Right atrium auricular region (tissue), 2 donors: ENCODE results near the gene PLEKHG4. TPM values are rescaled to one million over a fixed set of nuclear protein-coding genes. Genes with fewer than 3 reads are reported as not detected.

Experiments used
- DNase-seq: peaks from one replicate; pipeline ENCODE4 v3.0.0-alpha.2; 2019; ENCODE audit warnings: low spot score
- H3K27ac ChIP-seq, 2 donors: fragments of 200-600 bp; sonication (generic); 1 replicate in 1 of 2; 2 replicates in 1 of 2; pipeline ENCODE4 v1.5.1; 2016 to 2019
- H3K27me3 ChIP-seq, 2 donors: fragments of 200-600 bp; sonication (generic); one replicate each; pipeline versions ENCODE4 v1.5.1 to v1.6.0; 2017 to 2019
- H3K36me3 ChIP-seq: fragments of 200-600 bp; sonication (generic); one replicate; pipeline ENCODE4 v1.5.1; 2016
- H3K4me1 ChIP-seq, 2 donors: fragments of 200-600 bp; sonication (generic); one replicate each; pipeline versions ENCODE4 v1.5.1 to v1.6.0; 2017 to 2019
- H3K4me3 ChIP-seq, 2 donors: fragments of 200-600 bp; sonication (generic); 1 replicate in 1 of 2; 2 replicates in 1 of 2; pipeline ENCODE4 v1.5.1; 2017 to 2019; ENCODE audit warnings: mild to moderate bottlenecking in 1 of 2, moderate library complexity in 1 of 2
- H3K9me3 ChIP-seq, 2 donors: fragments of 200-600 bp; sonication (generic); one replicate each; pipeline ENCODE4 v1.5.1; 2019
- CTCF ChIP-seq, 2 donors: fragments of 200-600 bp; sonication (generic); IDR thresholded peaks; one replicate each; pipeline ENCODE4 v1.5.1; 2019; ENCODE audit warnings: antibody characterized with exemption in 2 of 2
- total RNA-seq, 2 donors: library from RNA; depleted of rRNA; stranded (reverse); fragments of >200 nt; gene quantifications; one replicate each; pipeline ENCODE4 v1.1.0, GENCODE V29; 2016

PLEKHG4 gene
- total RNA-seq, 2 donors from 2014 or later: 1.1 to 3.9 TPM

GRCh38 chr16:67258161-67258835 is 21.0 kb upstream of the PLEKHG4 start:
- TF ChIP-seq CTCF (IDR thresholded peaks at IDR 0.05): no peak
- no peaks in the 10 kb centered on the region for H3K4me1 ChIP-seq
- DNase-seq: no peak
- H3K36me3 ChIP-seq: no peaks in the 10 kb centered on the region
- H3K27ac ChIP-seq: no peak overlapping the region
- H3K9me3 ChIP-seq: no peaks in the 10 kb centered on the region
- H3K27me3 ChIP-seq: no peaks in the 10 kb centered on the region
- H3K4me3 ChIP-seq: no peak overlapping the region

- DNase-seq: no peak
- Histone ChIP-seq H3K27me3 (no peaks in the 10 kb centered on the region), H3K36me3 (no peaks in the 10 kb centered on the region), H3K9me3 (no peaks in the 10 kb centered on the region), H3K27ac (no peak overlapping the region), H3K4me1 (no peaks in the 10 kb centered on the region), H3K4me3 (no peak overlapping the region)
- TF ChIP-seq CTCF (IDR thresholded peaks at IDR 0.05): no peak
Observed at GRCh38 chr16:67259705-67260104, 19.6 kb upstream of the PLEKHG4 start.

- Histone ChIP-seq H3K4me1 (no peaks in the 10 kb centered on the region), H3K9me3 (no peaks in the 10 kb centered on the region), H3K27me3 (no peaks in the 10 kb centered on the region), H3K27ac (no peak overlapping the region), H3K36me3 (no peaks in the 10 kb centered on the region), H3K4me3 (no peak overlapping the region)
- no peak for DNase-seq
- TF ChIP-seq CTCF (IDR thresholded peaks at IDR 0.05): peak; percentile 33 to 70
Observed at GRCh38 chr16:67260426-67261063, 18.8 kb upstream of the PLEKHG4 start.

- Histone ChIP-seq H3K27ac (no peak overlapping the region), H3K4me1 (no peaks in the 10 kb centered on the region), H3K4me3 (no peak overlapping the region), H3K36me3 (no peaks in the 10 kb centered on the region), H3K9me3 (no peaks in the 10 kb centered on the region), H3K27me3 (no peaks in the 10 kb centered on the region)
- no peak for TF ChIP-seq CTCF (IDR thresholded peaks at IDR 0.05)
- no peak for DNase-seq
Observed at GRCh38 chr16:67263201-67263600, 16.1 kb upstream of the PLEKHG4 start.

GRCh38 chr16:67264277-67264676 is 15.1 kb upstream of the PLEKHG4 start:
- no peak overlapping the region for H3K4me3 ChIP-seq
- DNase-seq: no peak
- H3K27ac ChIP-seq: no peak overlapping the region
- no peaks in the 10 kb centered on the region for H3K9me3 ChIP-seq
- H3K36me3 ChIP-seq: no peaks in the 10 kb centered on the region
- no peaks in the 10 kb centered on the region for H3K4me1 ChIP-seq
- no peak for TF ChIP-seq CTCF (IDR thresholded peaks at IDR 0.05)
- H3K27me3 ChIP-seq: no peaks in the 10 kb centered on the region
